Prostate gland (tissue), 2 donors: ENCODE results near the gene STK35.

ENCODE experiments used
- POLR2A ChIP-seq: fragments of 450-650 bp; IDR thresholded peaks from one replicate; pipeline ENCODE4 v1.6.1; 2016; ENCODE audit warnings: antibody characterized with exemption, mild to moderate bottlenecking
- TF ChIP-seq, protein P1 (sequence below), 4 experiments: fragments of 200-600 bp in 2 of 4; fragments of 450-650 bp in 2 of 4; sonication (generic) in 2 of 4; IDR thresholded peaks; 1 replicate in 3 of 4; 2 replicates in 1 of 4; pipeline ENCODE4 v1.5.1; 2016 to 2019; ENCODE audit warnings: antibody characterized with exemption in 4 of 4, mild to moderate bottlenecking in 2 of 4, moderate library complexity in 2 of 4

DNA sequence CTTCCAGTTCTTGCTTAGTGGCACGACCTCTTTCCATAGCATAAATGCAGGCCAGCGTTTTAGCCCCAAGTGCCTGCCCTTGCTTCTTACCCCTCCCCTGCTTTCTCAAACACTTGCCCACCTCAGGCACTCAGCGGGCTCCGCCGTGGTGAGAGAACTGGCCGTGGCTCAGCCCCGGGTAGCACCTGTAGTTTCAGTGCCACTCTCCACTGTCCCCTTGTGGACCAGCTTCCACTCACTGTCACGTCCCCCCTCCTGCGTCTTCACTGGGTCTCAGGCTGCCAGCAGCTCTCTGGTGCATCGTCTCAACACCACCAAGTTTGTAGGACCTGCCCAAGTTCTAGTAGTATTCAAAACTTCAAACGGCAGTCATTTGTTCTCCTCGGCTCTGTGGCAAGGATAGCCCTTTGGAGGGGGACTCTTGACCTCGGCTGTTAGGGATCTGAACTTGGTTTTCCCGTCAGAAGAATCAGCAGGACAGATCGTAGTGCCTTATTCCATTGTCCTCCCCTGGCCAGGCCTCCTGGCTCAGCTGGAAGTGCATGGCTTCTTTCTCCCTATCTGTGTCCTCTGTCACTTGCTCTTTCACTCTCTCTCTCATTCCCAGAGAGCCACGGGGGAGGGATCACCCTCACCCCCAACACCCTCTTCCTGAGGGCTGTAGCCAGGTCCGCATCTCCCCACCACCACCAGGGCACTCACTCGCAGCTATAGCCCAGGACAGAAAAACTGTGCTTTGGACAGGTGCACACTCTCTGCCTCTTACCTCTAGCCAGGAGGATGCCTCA lies 44.6 kb downstream of the STK35 start:
- TF ChIP-seq, protein P1, sequence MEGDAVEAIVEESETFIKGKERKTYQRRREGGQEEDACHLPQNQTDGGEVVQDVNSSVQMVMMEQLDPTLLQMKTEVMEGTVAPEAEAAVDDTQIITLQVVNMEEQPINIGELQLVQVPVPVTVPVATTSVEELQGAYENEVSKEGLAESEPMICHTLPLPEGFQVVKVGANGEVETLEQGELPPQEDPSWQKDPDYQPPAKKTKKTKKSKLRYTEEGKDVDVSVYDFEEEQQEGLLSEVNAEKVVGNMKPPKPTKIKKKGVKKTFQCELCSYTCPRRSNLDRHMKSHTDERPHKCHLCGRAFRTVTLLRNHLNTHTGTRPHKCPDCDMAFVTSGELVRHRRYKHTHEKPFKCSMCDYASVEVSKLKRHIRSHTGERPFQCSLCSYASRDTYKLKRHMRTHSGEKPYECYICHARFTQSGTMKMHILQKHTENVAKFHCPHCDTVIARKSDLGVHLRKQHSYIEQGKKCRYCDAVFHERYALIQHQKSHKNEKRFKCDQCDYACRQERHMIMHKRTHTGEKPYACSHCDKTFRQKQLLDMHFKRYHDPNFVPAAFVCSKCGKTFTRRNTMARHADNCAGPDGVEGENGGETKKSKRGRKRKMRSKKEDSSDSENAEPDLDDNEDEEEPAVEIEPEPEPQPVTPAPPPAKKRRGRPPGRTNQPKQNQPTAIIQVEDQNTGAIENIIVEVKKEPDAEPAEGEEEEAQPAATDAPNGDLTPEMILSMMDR (IDR thresholded peaks at IDR 0.05) = no peak
- TF ChIP-seq POLR2A = no peak
